NCI-H510A treated with DMSO at 0.1 percent for 48 hours (cell line): ENCODE data around the gene VAPB.

Experiments used
- DNase-seq: peaks from one replicate; lab custom pipeline; 2025; lab: John Stamatoyannopoulos, UW

Gene VAPB

DNA sequence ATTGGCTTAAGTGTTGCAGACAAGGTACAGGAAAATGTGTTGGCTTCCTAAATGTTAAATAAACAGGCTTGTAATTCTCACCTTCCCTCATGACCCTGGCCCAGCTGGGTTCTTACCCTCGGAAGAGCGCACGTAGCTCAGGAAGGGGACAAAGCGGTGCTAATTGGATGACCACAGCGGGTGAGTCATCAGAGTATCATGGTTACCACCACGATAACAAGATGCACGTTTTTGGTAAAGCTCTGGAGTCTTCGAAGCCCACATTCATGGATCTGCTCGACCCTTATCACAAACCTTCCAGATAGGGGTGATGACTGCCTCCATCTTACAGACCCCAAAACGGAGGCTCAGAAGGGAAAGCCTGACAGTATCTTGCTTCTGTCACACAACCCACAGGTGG, 93.4 kb downstream of the VAPB start:
- DNase-seq, result no peak

DNA sequence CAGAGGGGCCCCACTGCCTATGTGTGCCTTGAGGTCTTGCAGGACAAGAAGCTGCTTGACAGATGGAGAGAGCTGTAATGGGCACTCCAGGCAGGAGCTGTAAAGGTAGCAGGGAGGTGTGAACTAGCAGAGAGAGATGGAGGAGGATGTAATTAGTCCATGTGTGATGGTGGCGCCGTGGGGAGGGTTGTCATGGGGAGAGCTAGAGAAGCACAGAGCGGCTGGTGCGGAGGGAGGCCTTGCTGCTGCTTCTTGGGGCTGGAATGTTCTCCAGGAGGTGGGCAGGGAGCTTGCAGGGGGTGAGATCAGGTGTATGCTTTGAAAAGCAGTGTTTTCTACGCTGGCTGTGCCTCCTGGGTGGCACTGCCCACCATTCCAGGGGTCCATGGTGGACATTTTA, 94.0 kb downstream of the VAPB start:
- DNase-seq, result no peak

DNA sequence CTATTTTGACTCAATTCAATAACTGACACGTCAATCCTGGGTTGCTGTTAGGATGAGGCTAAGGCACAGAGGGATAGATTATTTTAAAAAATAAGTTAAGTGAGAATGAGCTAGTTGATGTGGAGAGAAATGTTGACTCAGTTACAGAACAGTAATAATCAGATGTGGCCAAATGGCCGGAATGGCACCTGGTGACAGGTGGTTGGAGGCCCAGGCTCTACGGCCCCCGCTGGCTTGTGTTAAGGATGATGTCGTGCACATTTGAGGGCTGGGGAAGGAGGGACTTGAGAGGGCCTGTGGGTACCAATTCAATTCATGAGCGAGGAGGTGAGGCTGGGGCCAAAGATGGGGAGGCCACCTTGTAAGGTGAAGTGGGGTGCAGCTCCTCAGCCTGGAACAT, 94.4 kb downstream of the VAPB start:
- no peak for DNase-seq

DNA sequence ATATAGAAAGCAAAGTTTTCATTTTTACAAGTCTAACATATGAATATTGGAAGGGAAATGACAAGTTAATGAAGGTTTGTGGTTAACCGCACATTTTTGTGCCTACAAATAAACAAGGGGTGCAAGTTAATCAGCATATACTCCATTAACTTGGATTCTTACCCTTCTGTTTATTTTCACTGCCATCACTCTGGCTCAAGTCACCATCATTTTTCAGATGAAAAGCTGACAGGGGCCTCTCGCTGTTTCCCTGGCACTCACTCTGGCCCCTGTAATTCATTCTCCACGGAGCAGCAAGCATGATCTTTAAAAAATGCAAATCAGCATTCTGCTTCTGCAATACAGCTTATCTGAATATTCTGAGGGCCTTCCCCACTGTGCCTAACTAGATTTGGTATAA, 96.4 kb downstream of the VAPB start:
- no peak for DNase-seq

DNA sequence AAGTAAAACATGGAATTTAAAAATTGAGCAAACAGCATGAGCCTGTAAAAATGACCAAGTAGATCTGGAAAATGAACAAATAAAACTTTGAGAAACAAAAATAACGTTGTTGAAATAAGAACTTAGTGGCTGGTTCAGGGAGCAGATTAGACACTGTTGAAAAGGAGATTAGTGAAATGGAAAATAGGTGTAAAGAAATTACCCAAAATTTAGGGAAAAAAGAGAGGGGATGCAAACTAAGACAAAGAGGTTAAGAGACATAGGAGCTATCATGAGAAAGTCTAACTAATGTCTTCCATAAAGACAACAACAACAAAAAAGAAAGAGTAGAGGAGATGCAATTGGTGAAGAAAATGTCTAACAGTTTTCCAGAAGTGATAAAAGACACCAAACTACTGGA, 97.2 kb downstream of the VAPB start:
- no peak for DNase-seq

DNA sequence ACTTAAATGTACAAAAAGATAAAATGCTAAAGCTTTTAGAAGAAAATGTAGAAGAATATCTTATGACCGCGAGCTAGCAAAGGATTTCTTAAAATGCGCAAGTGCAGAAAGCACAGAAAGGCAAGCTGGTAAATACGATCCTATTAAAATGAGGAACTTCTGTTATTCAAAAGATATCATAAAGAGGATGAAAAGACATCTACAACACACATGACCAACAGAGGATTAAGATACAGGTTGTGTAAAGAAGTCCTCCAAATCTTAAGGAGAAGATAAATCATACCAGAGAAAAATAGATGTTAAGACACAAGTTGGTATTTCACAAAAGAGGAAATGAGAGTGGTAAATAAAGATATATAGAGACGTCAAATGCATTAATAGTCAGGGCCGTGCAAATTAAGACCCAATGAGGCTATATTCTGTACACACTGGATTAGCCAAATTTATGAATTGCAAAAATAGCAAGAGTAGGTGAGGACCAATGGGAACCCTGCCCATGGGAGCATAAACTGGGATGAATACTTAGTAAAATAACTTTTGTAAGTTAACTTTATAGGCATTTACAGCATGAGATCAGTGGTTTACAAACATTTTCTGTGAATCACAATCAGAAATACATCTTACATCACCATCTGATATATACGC, 103.2 kb downstream of the VAPB start:
- DNase-seq, result no peak

DNA sequence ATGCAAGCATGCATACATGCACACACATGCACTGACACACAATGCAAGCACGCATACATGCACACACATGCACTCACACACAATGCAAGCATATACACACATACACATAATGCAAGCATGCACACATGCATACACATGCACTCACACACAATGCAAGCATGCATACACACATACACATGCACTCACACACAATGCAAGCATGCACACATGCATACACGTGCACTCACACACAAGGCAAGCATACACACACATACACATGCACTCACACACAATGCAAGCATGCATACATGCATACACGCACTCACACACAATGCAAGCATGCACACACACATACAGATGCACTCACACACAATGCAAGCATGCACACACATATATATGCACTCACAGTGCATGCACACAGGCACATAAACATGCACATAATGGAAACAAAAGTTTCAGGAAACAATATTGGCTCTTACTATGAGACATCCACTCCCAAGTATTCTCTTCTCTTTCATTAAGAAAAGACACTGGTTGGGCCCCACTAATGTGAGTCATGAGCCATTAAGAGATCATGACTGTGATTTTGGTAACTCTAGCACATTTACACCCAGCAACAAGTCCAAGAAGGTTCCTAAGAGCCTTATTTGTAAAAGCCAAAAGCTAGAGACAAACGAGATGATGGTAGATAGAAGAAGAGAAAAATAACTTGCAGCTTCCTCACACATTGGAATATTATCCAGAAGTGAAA, 103.9 kb downstream of the VAPB start:
- DNase-seq, result no peak

DNA sequence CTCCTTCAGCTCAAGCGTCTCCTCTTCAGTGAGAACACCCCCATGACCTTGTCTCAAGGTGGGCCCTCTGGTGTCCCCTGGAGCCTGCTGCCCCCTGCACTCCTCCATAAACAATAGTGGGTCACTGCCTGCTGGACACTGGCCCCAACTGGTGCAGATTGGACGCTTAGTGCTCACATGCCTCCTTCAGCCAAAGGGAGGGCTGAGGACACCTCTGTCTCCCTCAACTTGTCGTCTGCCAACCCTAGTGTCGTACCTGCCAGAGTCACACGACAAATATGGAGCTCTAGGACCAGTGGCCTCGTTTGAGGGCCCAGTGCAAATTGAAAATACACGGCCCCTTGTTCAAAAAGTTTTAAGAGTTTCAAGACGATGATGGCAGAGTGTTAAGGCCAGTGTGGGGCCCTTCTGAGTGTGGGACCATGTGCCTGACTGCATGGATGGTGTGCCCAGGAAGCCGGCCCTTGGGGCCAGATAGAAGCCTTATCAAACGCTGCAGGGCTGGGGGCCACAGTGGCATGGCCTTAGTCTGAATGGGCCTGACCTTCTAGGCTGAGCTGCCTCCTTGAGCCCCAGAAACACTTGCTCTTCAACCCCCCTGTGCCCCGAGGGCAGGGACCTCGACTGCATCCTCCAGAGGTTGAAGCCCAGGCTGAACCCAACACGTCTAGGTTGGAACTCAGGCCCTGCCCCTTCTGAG, 106.0 kb downstream of the VAPB start:
- DNase-seq, result no peak

DNA sequence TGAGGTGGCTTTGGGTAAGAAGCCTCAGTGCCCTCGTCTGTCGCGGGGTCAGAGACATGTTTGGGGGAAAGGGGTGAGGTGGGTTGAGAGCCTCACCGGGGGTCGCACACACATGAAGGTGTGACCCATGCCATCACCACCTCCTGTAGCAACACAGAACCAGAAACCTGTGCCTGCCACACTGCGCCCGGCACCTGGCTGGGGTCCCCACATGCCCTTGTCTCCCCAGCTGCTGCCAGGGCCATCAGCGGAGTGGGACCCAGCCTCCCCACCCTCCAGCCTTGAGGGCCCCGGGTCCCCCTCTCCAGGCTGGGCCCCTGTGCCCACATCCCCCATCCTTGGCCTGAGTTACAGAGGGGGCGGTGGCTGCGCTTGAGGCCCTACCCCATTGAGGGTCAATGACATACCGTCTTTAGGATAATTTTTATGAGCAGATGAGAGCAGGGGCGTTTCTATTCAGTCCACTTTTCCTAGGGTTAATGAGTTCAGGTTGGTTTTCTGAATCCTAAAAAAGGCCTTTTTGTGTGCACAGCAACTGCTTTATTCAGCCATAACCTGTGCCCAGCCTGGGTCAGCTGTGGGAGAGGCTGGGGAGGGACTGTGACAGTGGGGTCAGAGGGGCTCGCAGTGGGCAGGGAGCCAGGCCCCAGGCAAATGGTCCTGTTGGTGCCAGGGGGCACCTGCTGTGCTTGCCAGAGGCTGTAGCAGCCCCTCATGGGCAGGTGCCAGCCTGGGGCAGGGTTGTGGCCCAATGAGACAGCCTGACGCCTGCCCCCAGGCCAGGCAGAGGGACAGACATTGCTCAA, 106.8 kb downstream of the VAPB start:
- no peak for DNase-seq

DNA sequence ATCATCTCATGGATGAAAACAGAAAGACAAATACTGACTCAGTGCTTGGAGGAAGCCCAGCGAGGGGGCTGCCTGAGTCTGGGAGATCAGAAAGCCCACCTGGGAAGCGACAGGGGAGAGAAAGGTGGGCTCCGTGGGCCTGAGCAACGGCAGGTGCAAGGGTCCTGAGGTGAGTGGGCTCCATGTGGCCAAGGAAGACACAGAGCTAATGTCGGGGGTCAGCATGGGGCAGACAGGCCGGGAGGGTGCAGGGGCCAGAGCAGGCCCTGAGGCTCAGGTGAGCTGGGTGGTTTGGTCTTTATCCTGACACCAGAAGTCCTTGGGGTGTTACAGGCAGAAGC, 107.4 kb downstream of the VAPB start:
- DNase-seq, result no peak

DNA sequence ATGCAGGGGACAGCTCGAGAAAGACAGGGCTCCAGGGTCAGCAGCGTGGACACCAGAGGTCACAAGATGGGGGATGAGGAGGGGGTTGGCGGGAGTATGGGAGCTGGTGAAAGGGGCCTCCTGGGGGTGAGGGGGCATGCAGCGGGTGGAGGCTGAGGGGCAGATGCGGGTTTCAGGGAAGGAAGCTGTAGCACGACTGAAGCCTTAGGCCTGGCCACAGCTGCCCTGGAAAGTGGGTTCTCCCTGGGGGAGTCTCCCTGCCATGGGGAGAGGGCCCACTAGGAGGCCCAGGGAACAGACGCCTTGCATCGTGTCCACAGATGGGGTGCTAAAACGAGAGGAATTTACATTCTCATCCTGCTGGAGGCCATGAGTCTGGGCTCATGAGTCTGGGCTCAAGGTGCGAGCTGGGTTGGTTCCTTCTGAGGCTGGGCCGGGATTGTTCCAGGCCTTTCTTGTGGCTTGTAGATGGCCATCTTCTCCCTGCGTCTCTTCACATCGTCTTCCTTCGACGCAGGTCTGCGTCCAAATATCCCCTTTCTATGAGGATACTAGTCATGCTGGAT, 108.1 kb downstream of the VAPB start:
- DNase-seq, result no peak

DNA sequence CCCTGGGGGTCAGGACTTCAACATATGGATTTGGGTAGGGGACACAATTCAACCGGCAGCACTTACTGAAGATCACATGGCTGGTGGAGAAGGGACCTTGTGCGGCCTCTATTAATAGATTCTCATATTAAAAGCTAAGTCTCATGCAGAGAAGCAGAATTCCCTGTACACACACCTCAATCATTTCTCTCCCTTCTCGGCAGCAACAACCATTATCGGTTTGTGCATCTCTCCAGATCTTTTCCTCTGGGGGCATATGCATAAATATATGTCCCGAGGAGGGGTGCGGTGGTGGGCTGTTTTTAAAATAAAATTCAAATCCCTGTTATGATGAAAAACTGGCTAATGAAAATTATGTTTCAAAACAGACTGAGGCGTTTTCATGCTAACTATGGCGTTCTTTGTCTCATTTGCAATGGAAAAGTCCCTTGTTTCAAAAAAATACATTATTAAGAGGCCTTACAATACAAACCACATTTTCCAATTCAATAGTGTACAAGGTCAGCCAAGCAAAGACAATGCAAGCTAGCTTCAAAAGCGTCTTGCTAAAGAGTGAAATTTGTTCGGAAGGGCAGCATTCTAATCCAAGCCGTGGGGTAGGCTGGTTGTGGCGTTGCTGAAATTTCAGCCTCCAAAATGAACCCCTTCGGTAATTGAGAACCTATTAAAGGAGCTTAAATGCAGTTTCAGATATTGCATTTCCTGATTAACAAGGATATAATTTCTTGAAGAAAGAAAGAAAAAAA, 108.9 kb downstream of the VAPB start:
- no peak for DNase-seq

DNA sequence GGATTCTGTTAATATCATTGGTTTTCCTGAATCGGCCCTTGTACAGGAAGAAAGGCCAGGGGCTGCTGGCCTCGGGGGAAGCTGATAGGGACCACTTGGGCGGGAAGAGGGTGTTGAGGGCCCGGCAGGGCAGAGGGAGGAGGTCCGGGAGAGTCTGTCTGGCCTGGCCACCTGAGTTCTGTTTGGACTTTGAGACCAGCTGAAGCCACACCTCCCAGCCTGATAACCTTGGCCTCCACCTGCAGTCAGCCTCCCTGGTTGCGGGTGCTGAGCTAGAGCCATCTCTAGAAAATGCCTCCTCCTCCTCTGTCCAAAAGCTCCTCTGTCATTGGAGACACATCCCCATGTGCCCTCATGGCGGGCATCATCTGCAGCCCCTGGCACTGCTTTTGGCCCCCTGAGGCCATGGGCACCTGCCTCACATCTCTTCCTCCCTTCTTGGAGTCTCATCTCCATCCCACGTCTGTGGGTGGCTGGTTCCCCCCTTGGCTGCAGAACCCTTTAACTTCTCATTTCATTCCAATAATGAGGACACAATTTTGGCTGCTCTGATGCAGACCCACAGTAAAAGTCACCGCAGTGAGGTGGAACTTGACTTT, 109.5 kb downstream of the VAPB start:
- DNase-seq, result no peak

DNA sequence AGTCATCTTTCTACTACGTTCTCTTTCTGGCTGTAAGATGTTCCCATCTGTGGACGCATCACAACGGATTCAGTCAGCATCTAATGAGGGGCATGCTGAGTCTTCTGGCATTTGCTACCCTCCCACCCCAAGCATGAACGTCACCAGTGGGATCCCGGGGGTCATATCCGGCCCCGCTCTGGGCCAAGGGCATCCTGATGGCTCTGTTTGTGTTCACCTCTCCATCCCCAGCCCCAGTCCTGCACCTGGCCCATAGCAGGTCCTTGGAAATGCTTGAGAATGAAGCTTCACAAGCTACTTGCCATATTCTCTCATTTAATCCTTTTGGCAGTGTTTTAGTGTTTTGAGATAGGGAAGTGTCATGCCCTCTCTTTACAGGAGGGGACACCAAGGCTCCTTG, 111.2 kb downstream of the VAPB start:
- no peak for DNase-seq
